OCI-LY7 (cell line): ENCODE results near the gene PATJ.

Experiments
- EZH2phosphoT487 ChIP-seq: fragments of 200-600 bp; sonication (generic); IDR thresholded peaks from 2 replicates; pipeline ENCODE4 v1.6.1; 2018; ENCODE audit warnings: low read depth, borderline replicate concordance, mild to moderate bottlenecking, mixed run types, antibody characterized with exemption, low read length, moderate library complexity, mixed read lengths
- TF ChIP-seq, protein P1 (sequence below): fragments of 200-600 bp; sonication (generic); conservative IDR thresholded peaks from 2 replicates; pipeline ENCODE4 v1.5.1; 2014; ENCODE audit warnings: mild to moderate bottlenecking, antibody characterized with exemption, low read length, moderate library complexity, mixed read lengths

DNA sequence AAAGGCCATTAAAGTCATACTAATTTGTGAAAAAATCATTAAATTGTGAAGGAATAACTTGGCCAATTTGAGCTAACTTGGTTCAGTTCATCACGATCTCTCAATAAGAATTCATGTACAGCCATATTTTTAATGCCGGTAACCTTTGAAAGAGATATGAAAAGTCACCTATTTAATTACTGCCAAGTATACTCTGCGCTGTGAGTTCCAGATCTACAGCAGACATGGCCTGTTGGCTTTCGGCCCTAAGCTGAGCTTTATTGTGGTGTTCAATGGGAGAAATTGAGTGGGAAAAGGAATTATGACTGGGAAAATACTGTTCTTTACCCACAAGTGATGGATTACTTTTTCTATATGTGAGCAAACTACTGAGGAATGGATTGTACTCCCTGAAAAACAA lies 292.5 kb downstream of the PATJ start:
- TF ChIP-seq, protein P1, sequence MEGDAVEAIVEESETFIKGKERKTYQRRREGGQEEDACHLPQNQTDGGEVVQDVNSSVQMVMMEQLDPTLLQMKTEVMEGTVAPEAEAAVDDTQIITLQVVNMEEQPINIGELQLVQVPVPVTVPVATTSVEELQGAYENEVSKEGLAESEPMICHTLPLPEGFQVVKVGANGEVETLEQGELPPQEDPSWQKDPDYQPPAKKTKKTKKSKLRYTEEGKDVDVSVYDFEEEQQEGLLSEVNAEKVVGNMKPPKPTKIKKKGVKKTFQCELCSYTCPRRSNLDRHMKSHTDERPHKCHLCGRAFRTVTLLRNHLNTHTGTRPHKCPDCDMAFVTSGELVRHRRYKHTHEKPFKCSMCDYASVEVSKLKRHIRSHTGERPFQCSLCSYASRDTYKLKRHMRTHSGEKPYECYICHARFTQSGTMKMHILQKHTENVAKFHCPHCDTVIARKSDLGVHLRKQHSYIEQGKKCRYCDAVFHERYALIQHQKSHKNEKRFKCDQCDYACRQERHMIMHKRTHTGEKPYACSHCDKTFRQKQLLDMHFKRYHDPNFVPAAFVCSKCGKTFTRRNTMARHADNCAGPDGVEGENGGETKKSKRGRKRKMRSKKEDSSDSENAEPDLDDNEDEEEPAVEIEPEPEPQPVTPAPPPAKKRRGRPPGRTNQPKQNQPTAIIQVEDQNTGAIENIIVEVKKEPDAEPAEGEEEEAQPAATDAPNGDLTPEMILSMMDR: no peak
- no peak for TF ChIP-seq EZH2phosphoT487
